ENCODE data around the gene STMND1.

Gene STMND1

GRCh38 chr6:17150096-17150495, 48.2 kb downstream of the STMND1 start:
- no peak for DNase-seq (ENCODE audit: low read depth in 1 of 2, low spot score in 1 of 2)
- Histone ChIP-seq H3K27ac (replicated peaks) (no peak overlapping the region), H3K4me3 (replicated peaks; ENCODE audit: insufficient read depth, low read length) (no peak overlapping the region), H3K27me3 (ENCODE audit: insufficient read depth, poor library complexity, severe bottlenecking) (no peaks in the 10 kb centered on the region)
- TF ChIP-seq REST (IDR thresholded peaks at IDR 0.05; ENCODE audit: insufficient replicate concordance, low read depth) (no peak), GABPA (IDR thresholded peaks at IDR 0.05; ENCODE audit: low read depth) (no peak), SPI1 (IDR thresholded peaks at IDR 0.05; ENCODE audit: borderline replicate concordance, low read depth) (no peak), POLR2AphosphoS5 (IDR thresholded peaks at IDR 0.05; ENCODE audit: low read depth) (no peak), CTCF (IDR thresholded peaks at IDR 0.05; ENCODE audit: insufficient read depth, low read length) (no peak)

GRCh38 chr6:17151888-17152287, 50.0 kb downstream of the STMND1 start:
- Histone ChIP-seq H3K4me3 (replicated peaks; ENCODE audit: insufficient read depth, low read length) (no peak overlapping the region), H3K27ac (replicated peaks) (no peak overlapping the region), H3K27me3 (ENCODE audit: insufficient read depth, poor library complexity, severe bottlenecking) (no peaks in the 10 kb centered on the region)
- TF ChIP-seq POLR2AphosphoS5 (IDR thresholded peaks at IDR 0.05; ENCODE audit: low read depth) = no peak
- TF ChIP-seq REST (IDR thresholded peaks at IDR 0.05; ENCODE audit: insufficient replicate concordance, low read depth) = no peak
- no peak for TF ChIP-seq CTCF (IDR thresholded peaks at IDR 0.05; ENCODE audit: insufficient read depth, low read length)
- TF ChIP-seq SPI1 (IDR thresholded peaks at IDR 0.05; ENCODE audit: borderline replicate concordance, low read depth) = no peak
- no peak for DNase-seq (ENCODE audit: low read depth in 1 of 2, low spot score in 1 of 2)

GRCh38 chr6:17152703-17153102, 50.9 kb downstream of the STMND1 start:
- no peak for DNase-seq (ENCODE audit: low read depth in 1 of 2, low spot score in 1 of 2)
- no peaks in the 10 kb centered on the region for H3K27me3 ChIP-seq (ENCODE audit: insufficient read depth, poor library complexity, severe bottlenecking)
- H3K27ac ChIP-seq (replicated peaks) = no peak overlapping the region
- no peak overlapping the region for H3K4me3 ChIP-seq (replicated peaks; ENCODE audit: insufficient read depth, low read length)
- no peak for TF ChIP-seq GABPA (IDR thresholded peaks at IDR 0.05; ENCODE audit: low read depth)
- TF ChIP-seq CTCF (IDR thresholded peaks at IDR 0.05; ENCODE audit: insufficient read depth, low read length) = no peak

GRCh38 chr6:17156112-17156921, 54.5 kb downstream of the STMND1 start:
- H3K27me3 ChIP-seq (ENCODE audit: insufficient read depth, poor library complexity, severe bottlenecking) = no peaks in the 10 kb centered on the region
- peak; percentile 25 to 49 for DNase-seq (ENCODE audit: low read depth in 1 of 2, low spot score in 1 of 2)
- no peak overlapping the region for H3K27ac ChIP-seq (replicated peaks)
- TF ChIP-seq CTCF (IDR thresholded peaks at IDR 0.05; ENCODE audit: insufficient read depth, low read length) = peak; percentile 44
- TF ChIP-seq GABPA (IDR thresholded peaks at IDR 0.05; ENCODE audit: low read depth) = no peak
- H3K4me3 ChIP-seq (replicated peaks; ENCODE audit: insufficient read depth, low read length) = no peak overlapping the region

Measured in HL-60 (cell line).